Measurements from ENCODE around the gene SCRN2.

SCRN2 gene

DNA sequence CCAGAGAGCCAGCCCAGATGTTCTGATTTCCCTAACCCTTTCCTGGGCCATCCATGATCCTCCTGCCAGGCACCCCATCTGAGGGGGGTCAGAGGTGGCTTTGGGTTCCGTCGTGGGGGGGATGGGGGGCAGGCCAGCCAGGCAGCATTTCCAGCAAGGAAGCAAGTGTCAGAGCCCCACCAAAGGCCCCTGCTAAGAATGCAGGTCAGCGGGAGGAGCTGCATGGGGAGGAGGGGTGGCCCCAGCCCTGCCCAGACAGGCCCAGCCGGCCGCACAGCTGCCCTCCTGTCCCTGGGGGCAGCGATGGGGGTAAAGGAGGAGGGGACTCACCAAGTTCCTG lies 2.3 kb upstream of the SCRN2 start:
- ChIA-PET CTCF (interaction anchor here (0.7 to 25.0 kb wide), 24 partner anchors 9 to 779 kb away, joined by 3 to 687 read pairs (median 4); partner anchors contain the start of genes CDK5RAP3, LRRC46, MRPL10 and PNPO), POLR2A (interaction anchor here (0.5 to 0.7 kb wide), 2 partner anchors 62 to 169 kb away, joined by 3 read pairs; no protein-coding TSS in a partner anchor)
- no peak for DNase-seq (ENCODE audit: extremely low spot score)
- TF ChIP-seq, protein P1, sequence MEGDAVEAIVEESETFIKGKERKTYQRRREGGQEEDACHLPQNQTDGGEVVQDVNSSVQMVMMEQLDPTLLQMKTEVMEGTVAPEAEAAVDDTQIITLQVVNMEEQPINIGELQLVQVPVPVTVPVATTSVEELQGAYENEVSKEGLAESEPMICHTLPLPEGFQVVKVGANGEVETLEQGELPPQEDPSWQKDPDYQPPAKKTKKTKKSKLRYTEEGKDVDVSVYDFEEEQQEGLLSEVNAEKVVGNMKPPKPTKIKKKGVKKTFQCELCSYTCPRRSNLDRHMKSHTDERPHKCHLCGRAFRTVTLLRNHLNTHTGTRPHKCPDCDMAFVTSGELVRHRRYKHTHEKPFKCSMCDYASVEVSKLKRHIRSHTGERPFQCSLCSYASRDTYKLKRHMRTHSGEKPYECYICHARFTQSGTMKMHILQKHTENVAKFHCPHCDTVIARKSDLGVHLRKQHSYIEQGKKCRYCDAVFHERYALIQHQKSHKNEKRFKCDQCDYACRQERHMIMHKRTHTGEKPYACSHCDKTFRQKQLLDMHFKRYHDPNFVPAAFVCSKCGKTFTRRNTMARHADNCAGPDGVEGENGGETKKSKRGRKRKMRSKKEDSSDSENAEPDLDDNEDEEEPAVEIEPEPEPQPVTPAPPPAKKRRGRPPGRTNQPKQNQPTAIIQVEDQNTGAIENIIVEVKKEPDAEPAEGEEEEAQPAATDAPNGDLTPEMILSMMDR (IDR thresholded peaks at IDR 0.05; ENCODE audit: control extremely low read depth, extremely low read depth, low read depth, missing control alignments), result no peak

DNA sequence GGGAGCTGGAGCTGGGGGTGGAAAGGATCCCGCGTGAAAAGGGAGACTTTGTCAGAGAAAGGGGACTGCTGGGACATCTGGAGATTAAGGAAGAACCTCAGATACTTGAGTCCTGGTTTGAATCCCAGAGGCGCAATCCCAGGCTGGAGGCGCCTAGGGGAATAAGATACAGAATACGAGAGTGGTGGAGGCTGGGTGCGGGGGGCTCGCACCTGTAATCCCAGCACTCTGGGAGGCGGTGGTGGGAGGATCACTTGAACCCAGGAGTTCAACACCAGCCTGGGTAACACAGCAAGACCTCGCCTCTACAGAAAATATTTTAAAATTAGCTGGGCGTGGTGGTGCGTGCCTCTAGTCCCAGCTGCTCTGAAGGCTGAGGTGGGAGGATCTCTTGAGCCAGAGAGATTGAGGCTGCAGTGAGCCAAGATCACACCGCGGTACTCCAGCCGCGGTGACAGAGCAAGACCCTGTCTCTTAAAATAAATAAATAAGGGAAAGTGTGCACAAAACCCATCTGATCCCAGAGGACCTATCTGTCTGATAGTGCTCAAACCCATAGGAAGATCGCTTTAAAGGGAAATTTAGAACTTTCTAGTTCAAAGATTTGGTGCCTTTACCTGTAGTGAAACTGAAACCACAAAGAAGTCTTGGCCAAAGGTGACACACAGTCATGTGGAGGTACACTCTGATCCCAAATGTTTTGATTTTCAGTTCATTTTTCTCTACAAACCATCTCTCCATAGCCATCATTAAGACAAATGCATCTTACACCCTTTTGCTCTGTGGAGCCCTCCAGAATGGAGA lies 617 bp upstream of the SCRN2 start:
- ChIA-PET POLR2A (no interaction called here), CTCF (interaction anchor here (0.9 to 25.0 kb wide), 33 partner anchors 12 to 193 kb away, joined by 3 to 687 read pairs (median 4); partner anchors contain the start of genes CDK5RAP3, KPNB1, LRRC46 and MRPL10)
- no peak for DNase-seq (ENCODE audit: extremely low spot score)
- TF ChIP-seq, protein P1 (IDR thresholded peaks at IDR 0.05; ENCODE audit: control extremely low read depth, extremely low read depth, low read depth, missing control alignments), result no peak

DNA sequence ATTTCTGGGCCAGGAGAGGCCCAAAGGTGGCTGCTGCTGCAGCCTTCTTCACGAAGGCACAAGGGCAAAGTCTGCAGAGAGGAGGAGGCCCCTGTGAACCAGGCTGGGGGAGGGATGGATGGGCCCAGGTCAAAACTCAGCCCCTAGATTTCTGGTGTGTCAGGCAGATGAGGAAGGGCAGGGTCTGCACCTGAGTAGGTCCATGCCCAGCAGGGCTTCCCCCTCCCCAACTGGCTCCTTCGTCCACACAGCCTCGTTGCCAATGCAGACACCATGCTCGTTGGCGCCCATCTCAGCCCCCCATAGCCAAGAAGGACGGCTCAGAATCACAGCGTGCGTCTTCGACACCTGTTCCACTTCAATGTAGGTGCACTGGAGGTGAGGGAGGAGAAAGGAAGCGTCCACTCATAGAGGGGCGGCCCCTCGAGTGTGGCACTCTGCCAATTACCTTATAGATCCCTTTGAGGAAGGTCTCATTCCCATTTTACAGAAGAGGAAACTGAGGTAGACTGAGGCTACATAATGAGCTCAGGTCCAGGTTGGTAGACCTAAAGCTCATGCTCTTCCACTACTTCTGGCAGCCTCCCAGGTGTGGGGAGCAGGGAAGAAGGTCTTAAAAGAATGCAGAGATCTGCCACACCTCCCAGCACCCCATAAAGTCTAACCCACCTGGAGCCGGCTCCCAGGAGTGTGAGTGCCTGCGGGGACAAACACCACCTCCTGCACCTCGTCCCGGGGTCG lies 902 bp downstream of the SCRN2 start:
- ChIA-PET POLR2A (no interaction called here), CTCF (interaction anchor here (0.6 to 25.0 kb wide), 24 partner anchors 10 to 190 kb away, joined by 3 to 687 read pairs (median 4); partner anchors contain the start of genes CDK5RAP3, KPNB1, LRRC46 and MRPL10)
- DNase-seq (ENCODE audit: extremely low spot score), result no peak
- TF ChIP-seq, protein P1 (IDR thresholded peaks at IDR 0.05; ENCODE audit: control extremely low read depth, extremely low read depth, low read depth, missing control alignments), result no peak

DNA sequence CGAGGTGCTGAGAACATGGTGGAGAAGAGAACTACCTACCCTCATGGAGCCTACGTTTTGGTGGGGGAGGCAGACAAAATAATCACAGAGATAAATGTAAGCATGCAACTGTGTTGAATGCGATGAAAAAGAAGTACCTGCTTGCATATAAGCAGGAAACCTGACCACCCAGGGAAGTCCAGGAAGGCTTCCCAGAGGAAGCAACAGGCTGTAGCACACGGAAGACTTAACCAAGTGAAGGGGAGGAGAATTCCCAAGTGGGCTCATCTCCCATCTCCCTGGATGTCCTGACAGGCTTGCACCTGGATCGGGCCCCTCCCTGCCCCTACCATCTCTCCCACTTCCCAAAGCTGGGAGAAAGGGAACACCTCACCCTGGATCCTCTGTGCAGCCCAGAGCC lies 2.0 kb downstream of the SCRN2 start:
- no peak for DNase-seq (ENCODE audit: extremely low spot score)
- ChIA-PET CTCF (interaction anchor here (0.7 to 25.0 kb wide), 4 partner anchors 16 to 179 kb away, joined by 3 to 687 read pairs (median 13); partner anchors contain the start of genes OSBPL7 and SP2), POLR2A (no interaction called here)
- TF ChIP-seq, protein P1 (IDR thresholded peaks at IDR 0.05; ENCODE audit: control extremely low read depth, extremely low read depth, low read depth, missing control alignments), result no peak

DNA sequence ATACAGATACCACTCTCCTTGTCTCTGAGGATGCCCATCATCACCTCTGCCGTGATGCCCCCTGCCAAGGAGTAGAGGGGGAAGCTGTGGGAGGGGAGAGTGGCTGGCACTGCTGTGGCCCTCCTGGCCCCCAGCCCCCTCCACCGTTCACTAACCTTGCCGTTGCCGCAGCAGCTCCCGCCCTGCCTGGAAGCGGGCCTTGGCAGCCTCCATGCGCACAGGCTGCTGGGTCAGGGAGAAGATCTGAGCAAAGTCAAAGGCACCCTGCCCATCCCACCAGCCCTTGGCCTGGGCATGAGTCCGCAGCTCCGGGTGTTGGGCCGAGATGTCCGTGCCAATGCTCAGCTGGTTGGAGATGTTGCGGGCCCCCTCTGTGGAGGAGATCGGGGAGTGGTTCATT lies 2.4 kb downstream of the SCRN2 start:
- POLR2A ChIA-PET, result no interaction called here

More for the DNA sequence above, 2.4 kb downstream of the SCRN2 start:
- TF ChIP-seq, protein P1 (IDR thresholded peaks at IDR 0.05; ENCODE audit: control extremely low read depth, extremely low read depth, low read depth, missing control alignments), result no peak
- CTCF ChIA-PET, result interaction anchor here (1.4 to 25.0 kb wide), 3 partner anchors 16 to 179 kb away, joined by 6 to 687 read pairs (median 20); partner anchors contain the start of genes OSBPL7 and SP2
- DNase-seq (ENCODE audit: extremely low spot score), result no peak

All from GM10248 (cell line).